Suprapubic skin (tissue), 4 donors: ENCODE measurements around the gene C18orf32. TPM values are rescaled to one million over a fixed set of nuclear protein-coding genes. Genes with fewer than 3 reads are reported as not detected.

ENCODE experiments used
- DNase-seq, 2 donors: peaks; one replicate each; pipeline ENCODE4 v3.0.0-alpha.2; 2019; ENCODE audit warnings: low spot score in 2 of 2
- H3K27ac ChIP-seq: fragments of 200-600 bp; sonication (generic); one replicate; pipeline ENCODE4 v1.5.1; 2019
- H3K27me3 ChIP-seq: fragments of 200-600 bp; sonication (generic); one replicate; pipeline ENCODE4 v1.5.1; 2019
- H3K36me3 ChIP-seq: fragments of 200-600 bp; sonication (generic); one replicate; pipeline ENCODE4 v1.5.1; 2019
- H3K4me1 ChIP-seq: fragments of 200-600 bp; sonication (generic); one replicate; pipeline ENCODE4 v1.5.1; 2019
- H3K4me3 ChIP-seq: fragments of 200-600 bp; sonication (generic); one replicate; pipeline ENCODE4 v1.5.1; 2019; ENCODE audit warnings: mild to moderate bottlenecking
- H3K9me3 ChIP-seq: fragments of 200-600 bp; sonication (generic); one replicate; pipeline ENCODE4 v1.5.1; 2019
- EP300 ChIP-seq: sonication (generic); formaldehyde crosslinking; IDR thresholded peaks from one replicate; pipeline ENCODE4 v1.6.1; 2017; ENCODE audit warnings: antibody characterized with exemption
- POLR2A ChIP-seq, 2 donors: fragments of 450-650 bp; IDR thresholded peaks; one replicate each; pipeline ENCODE4 v1.6.1; 2017; ENCODE audit warnings: antibody characterized with exemption in 2 of 2, mild to moderate bottlenecking in 2 of 2, moderate library complexity in 2 of 2
- POLR2AphosphoS5 ChIP-seq, 3 donors: sonication (generic); formaldehyde crosslinking; IDR thresholded peaks; one replicate each; pipeline ENCODE4 v1.6.1; 2017; ENCODE audit warnings: antibody characterized with exemption in 3 of 3
- WGBS: methylation state at CpG from one replicate; pipeline ENCODE4 v1.1.5; 2018; 5-methylcytosine and 5-hydroxymethylcytosine counted together
- total RNA-seq, 4 donors: library from RNA; depleted of rRNA; stranded (reverse); fragments of >200 nt; gene quantifications; one replicate each; pipeline ENCODE4 v1.1.0, GENCODE V29; 2016
- TF ChIP-seq, protein P1 (sequence below), 2 donors: fragments of 200-600 bp in 1 of 2; fragments of 450-650 bp in 1 of 2; sonication (generic) in 1 of 2; IDR thresholded peaks; one replicate each; pipeline ENCODE4 v1.5.1; 2016 to 2019; ENCODE audit warnings: antibody characterized with exemption in 2 of 2, mild to moderate bottlenecking in 1 of 2, moderate library complexity in 1 of 2

C18orf32 gene
- total RNA-seq, 4 donors from 2014 or later = 17.4 to 36.4 (median 24.2) TPM

- Histone ChIP-seq H3K4me1 (peaks cover 36% of the 10 kb centered on the region), H3K9me3 (no peaks in the 10 kb centered on the region), H3K4me3 (peak overlapping the region; percentile 68), H3K36me3 (peaks cover 48% of the 10 kb centered on the region), H3K27ac (peak overlapping the region; percentile 93), H3K27me3 (no peaks in the 10 kb centered on the region)
- no peak for DNase-seq
- TF ChIP-seq POLR2AphosphoS5 (IDR thresholded peaks at IDR 0.05) (no peak), EP300 (no peak), POLR2A (IDR thresholded peaks at IDR 0.05) (no peak)
- TF ChIP-seq, protein P1, sequence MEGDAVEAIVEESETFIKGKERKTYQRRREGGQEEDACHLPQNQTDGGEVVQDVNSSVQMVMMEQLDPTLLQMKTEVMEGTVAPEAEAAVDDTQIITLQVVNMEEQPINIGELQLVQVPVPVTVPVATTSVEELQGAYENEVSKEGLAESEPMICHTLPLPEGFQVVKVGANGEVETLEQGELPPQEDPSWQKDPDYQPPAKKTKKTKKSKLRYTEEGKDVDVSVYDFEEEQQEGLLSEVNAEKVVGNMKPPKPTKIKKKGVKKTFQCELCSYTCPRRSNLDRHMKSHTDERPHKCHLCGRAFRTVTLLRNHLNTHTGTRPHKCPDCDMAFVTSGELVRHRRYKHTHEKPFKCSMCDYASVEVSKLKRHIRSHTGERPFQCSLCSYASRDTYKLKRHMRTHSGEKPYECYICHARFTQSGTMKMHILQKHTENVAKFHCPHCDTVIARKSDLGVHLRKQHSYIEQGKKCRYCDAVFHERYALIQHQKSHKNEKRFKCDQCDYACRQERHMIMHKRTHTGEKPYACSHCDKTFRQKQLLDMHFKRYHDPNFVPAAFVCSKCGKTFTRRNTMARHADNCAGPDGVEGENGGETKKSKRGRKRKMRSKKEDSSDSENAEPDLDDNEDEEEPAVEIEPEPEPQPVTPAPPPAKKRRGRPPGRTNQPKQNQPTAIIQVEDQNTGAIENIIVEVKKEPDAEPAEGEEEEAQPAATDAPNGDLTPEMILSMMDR (IDR thresholded peaks at IDR 0.05) = no peak
- WGBS = 17% methylated on average over 8 of the region's 8 CpGs
Measured at GRCh38 chr18:49486134-49486533, 900 bp downstream of the C18orf32 start.

- TF ChIP-seq, protein P1 (IDR thresholded peaks at IDR 0.05) = no peak
- TF ChIP-seq POLR2A (IDR thresholded peaks at IDR 0.05) (no peak), POLR2AphosphoS5 (IDR thresholded peaks at IDR 0.05) (no peak), EP300 (no peak)
- H3K36me3 ChIP-seq = peaks cover 44% of the 10 kb centered on the region
- DNase-seq = no peak
Measured at GRCh38 chr18:49483198-49483597, 3.8 kb downstream of the C18orf32 start.

GRCh38 chr18:49481907-49482306, 5.1 kb downstream of the C18orf32 start:
- 77% methylated on average over 3 of the region's 3 CpGs for WGBS
- no peaks in the 10 kb centered on the region for H3K27me3 ChIP-seq
- DNase-seq = no peak
- TF ChIP-seq POLR2AphosphoS5 (IDR thresholded peaks at IDR 0.05) = no peak
- TF ChIP-seq EP300 = no peak
- no peak for TF ChIP-seq POLR2A (IDR thresholded peaks at IDR 0.05)
- TF ChIP-seq, protein P1 (IDR thresholded peaks at IDR 0.05) = no peak
- H3K36me3 ChIP-seq = peaks cover 40% of the 10 kb centered on the region
- peaks cover 17% of the 10 kb centered on the region for H3K4me1 ChIP-seq
- H3K27ac ChIP-seq = no peak overlapping the region
- H3K9me3 ChIP-seq = no peaks in the 10 kb centered on the region
- H3K4me3 ChIP-seq = no peak overlapping the region

More at GRCh38 chr18:49483198-49483597, 3.8 kb downstream of the C18orf32 start:
- no peaks in the 10 kb centered on the region for H3K9me3 ChIP-seq
- H3K4me3 ChIP-seq = no peak overlapping the region
- H3K4me1 ChIP-seq = peaks cover 22% of the 10 kb centered on the region
- no peaks in the 10 kb centered on the region for H3K27me3 ChIP-seq
- H3K27ac ChIP-seq = no peak overlapping the region

DNA sequence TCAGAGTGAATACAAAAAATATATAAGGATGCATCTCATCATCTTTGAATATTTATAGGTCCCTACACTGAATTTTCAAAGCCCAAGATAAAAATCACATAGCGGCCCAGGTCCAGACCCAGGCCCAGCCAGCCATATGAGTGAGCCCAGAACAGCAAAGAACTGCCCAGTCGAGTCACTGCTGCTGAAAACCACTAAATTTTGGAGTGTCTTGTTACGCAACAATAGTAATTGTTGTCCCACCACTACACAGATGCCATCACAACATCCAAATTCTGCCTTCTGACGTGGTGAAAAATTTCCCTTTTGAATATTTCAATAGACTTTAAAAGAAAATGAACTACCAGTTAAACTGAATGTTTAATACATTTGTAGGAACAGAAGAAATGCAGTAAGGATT, 5.7 kb downstream of the C18orf32 start:
- Histone ChIP-seq H3K36me3 (peaks cover 46% of the 10 kb centered on the region), H3K27ac (no peak overlapping the region), H3K9me3 (no peaks in the 10 kb centered on the region), H3K27me3 (no peaks in the 10 kb centered on the region), H3K4me3 (no peak overlapping the region), H3K4me1 (peaks cover 17% of the 10 kb centered on the region)
- no peak for TF ChIP-seq POLR2AphosphoS5 (IDR thresholded peaks at IDR 0.05)
- no peak for TF ChIP-seq EP300
- no peak for TF ChIP-seq POLR2A (IDR thresholded peaks at IDR 0.05)
- TF ChIP-seq, protein P1 (IDR thresholded peaks at IDR 0.05) = no peak
- 76% methylated on average over 4 of the region's 4 CpGs for WGBS
- no peak for DNase-seq

- H3K9me3 ChIP-seq = no peaks in the 10 kb centered on the region
- peaks cover 47% of the 10 kb centered on the region for H3K36me3 ChIP-seq
- H3K4me1 ChIP-seq = no peaks in the 10 kb centered on the region
- no peak for DNase-seq
- H3K27me3 ChIP-seq = no peaks in the 10 kb centered on the region
- H3K4me3 ChIP-seq = no peak overlapping the region
- TF ChIP-seq, protein P1 (IDR thresholded peaks at IDR 0.05) = no peak
- TF ChIP-seq POLR2AphosphoS5 (IDR thresholded peaks at IDR 0.05) (no peak), EP300 (no peak), POLR2A (IDR thresholded peaks at IDR 0.05) (no peak)
- H3K27ac ChIP-seq = no peak overlapping the region
- WGBS = 83% methylated on average over 5 of the region's 5 CpGs
Measured at GRCh38 chr18:49479381-49480137, 7.5 kb downstream of the C18orf32 start.
